NCI-H2171 treated with DMSO at 0.1 percent for 48 hours (cell line): Measurements from ENCODE around the gene TFAP2B.

Experiments used
- DNase-seq: peaks from one replicate; lab custom pipeline; 2025; lab: John Stamatoyannopoulos, UW

Gene TFAP2B

DNA sequence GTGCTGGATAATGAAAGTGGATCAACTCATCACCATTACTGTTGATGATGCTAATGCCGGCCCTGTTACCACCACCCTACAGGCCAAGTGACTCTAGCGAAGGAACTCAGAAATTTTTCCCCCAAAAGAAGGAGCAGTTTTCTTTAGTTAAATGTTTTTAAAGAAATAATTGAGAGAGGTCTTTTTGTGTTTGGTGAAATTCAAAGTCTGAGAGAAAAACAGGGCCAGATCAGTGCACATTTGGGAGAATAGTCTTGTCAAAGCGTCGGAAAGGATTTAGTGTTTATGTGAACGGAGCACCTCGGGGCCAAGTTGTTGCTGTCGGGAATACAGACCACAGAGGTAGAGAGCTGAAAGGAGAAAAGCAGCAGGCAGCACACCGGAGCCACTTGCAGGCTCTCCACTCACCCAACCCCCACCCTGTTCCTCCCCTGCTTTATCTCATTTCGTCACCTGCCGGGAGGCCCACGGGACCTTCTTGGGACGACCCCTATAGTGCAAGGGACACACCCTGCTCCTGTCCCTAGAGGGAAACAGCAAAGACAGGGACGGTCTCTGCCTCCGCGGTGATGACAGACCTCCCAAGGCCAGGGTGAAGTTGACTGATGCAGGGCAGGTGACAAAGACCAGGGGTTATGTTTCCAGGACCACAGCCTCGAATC lies 6.8 kb downstream of the TFAP2B start:
- no peak for DNase-seq

DNA sequence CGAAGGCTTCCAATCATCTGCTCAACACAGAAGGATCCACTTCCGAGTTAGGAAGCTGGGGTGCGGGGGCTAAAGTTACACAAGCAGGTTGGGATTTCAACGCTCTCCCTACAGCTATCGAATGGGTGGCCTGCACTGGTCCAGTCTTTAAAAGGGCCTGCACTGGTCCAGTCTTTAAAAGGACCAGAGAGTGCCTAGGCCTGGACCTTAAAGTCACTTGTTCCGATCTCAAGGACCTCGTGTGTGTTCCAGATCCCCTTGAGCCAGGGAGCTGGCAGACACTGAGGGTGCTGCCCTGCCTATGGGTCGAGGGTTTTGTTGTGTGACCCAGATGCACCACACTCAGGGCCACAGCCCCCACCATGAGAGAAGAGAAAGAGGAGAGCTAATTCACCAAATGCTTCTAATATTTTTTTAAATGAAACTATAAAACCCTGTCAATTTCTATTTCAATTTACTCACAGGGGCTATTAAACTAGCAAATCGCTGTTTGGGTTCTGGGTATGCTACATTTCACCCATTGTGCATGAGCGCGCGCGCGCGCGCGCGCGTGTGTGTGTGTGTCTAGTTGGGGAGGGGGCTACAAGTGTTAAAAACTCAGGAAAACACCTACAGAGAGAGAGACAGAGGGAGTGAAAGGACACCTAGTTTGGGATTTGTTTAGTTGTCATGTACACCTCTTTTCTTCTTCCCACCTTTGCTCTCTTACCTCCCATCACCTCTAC lies 7.5 kb downstream of the TFAP2B start:
- DNase-seq = no peak

DNA sequence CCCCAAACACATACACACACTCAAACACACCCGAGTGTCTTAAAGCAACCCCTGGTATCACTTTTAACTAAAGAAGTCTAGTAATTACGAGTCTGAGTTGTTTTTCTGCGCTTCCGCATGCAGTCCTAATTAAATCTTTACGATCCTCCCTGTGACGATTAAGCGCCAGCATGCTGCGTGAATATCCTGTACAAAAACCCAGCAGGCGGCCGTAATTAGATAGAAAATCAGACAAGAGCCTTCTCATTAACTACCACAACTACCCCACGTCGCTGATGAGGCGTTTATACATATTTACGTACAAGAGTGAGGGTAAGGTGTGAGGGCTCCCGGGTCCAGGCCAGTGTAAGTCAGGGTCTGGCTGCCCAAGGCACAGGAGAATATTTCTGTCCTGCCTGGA lies 8.1 kb downstream of the TFAP2B start:
- no peak for DNase-seq

DNA sequence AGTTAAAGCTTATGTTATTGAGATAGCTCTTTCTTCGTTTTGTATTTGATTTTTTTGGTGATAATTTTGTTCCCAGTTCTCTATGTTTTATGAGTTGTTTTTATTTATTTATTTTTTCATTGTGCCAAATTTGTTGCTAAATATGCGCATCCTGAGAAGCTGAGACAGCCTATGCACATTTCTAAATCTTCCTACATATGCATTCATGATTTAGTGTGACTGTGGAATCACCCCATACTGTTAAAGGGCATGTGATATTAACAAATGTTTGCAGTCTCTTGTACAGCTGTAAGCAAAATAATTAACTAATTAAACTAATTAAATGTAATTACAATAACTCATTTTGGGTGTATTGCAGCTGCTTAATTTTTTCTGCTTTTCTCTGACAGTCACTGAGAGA lies 10.4 kb downstream of the TFAP2B start:
- DNase-seq = no peak

DNA sequence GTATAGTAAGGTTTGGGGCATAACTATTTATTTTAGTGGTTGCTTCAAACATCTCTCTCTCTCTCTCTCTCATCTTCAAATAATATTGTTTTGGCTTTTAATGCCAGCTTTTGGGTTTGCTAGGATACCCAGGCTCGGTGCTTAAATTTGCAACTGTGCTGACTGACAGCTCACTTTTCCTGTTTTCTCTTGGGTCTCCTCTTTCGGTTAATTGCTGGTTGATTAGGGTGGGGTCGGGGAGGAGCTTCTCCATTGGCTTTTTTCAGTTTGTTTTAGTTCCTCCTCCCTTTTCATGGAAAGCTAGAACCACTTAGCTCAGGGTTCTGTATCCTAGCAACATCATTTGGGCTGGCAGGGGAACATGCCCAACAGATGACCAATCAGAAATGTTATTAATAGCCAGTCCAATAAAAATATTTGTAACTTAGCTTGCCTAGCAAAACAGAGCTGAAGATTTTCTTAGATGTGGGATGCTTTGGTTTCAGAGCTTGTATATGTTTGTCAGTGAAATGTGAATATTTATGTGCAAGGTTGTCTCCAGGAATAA lies 11.3 kb downstream of the TFAP2B start:
- no peak for DNase-seq

DNA sequence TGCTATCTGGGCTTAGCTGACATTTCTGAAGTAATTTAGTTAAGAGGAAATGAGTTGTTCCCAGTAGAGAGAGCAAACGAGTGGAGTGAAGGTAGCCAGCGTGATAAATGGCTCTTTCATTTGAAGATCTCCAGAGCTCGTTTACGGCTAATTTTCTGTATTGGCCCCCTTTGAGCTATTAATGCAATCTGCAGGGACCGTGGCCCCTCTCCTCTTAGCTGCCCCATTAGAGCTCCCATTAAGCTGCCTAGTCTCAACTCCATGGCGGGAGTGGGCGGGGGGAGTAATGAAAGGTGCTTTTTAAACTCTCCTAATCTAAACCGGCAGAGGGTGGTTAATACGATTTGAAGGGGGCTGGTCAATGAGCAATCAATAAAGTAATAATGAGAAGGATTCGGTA lies 12.5 kb downstream of the TFAP2B start:
- no peak for DNase-seq

DNA sequence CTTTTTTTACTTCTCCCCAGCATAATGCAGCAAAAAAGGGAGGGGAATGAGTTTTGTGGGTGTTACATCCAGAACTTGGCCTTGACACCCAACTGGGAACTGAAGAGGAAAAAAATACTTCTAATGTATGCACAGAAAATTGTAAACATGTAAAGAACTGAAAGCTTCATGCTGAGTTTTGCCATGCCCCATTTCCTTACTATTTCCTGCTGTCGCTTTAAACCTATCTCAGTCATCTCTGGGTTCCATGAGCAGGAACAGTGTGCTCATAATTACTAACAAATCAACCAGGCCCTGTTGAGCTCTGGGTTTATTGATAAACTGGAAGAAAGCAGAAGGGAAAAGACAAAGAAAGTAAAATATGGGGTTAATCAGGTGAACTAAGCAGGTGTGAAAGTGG lies 14.2 kb downstream of the TFAP2B start:
- DNase-seq = no peak

DNA sequence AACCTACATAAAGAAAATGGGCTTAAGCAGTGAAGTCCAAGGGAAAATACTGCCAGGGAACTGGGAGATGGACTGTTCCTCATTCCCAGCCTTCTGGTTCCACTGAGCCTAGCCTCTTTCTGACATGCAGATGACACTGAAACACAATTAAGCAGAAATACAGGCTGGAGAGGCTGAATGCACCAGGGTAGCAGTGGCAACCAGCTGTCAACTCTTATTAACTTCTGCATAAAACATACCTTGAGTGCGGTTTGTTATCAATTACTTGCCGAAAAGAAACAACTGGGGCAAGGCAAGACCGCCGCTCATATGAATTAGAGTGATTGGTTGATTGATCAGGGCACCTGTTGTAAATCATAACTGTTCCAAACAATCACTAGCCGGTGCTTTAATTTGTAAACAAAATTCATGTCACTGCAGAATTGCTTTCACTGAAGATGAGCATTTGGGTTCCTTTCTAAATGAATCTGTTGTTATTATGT lies 16.3 kb downstream of the TFAP2B start:
- peak; percentile 7 for DNase-seq

DNA sequence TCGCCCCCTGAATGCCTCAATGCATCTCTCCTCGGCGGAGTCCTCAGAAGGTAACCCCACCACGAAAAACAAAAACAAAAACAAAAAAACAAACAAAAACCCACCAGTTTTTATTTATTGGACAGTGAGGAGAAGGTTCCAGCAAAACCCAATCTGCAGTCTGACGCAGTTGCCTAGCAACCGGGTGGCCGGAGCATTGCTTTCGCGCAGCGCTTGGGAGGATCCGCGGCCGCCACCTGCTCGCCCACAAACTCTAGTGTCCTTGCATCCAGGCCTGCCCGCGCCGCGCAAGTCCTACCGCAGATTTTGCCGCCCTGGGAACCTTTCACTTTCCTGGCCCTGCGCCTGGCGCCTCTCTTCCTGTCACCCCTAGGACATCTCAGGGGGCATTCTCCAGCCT lies 17.6 kb downstream of the TFAP2B start:
- DNase-seq = no peak

DNA sequence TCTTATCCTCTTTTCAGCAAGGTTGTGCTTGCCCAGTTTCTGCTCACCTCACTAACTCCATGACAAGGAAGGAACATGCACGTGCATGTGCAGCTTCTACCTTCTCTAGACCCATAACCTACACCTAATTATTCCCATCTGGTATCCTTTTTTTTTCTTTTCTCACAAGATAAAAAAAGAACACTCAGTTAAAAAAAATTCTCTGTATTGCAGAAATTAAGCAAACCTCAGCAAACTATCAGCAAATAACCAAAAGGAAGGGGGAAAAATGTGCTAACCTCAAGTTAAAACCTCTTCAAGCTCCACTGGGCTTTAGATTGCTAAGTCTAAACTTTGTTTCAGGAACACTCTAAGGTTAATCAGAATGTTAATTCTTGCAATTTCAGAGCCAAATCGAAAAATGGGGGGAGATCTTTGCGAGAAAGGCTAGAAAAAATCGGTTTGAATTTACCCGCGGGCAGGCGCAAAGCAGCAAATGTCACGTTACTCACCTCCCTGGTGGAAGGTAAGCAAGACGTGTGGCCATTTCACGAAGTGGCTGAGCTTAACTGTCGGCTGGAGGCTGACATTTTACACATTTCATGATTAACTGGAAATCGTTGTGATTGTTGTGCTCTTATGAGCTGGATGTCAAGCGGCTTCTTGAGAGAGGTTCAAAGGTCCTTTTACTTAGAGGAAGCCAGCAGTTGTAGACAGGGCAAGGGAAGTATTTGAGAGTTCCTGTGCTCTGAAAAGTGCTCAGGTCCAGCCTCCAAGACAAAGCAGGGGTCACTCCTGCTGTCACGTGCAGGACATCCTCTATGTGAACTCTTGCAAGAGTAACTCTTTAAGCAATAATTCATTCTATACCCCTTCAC lies 19.1 kb downstream of the TFAP2B start:
- DNase-seq = peak; percentile 76

DNA sequence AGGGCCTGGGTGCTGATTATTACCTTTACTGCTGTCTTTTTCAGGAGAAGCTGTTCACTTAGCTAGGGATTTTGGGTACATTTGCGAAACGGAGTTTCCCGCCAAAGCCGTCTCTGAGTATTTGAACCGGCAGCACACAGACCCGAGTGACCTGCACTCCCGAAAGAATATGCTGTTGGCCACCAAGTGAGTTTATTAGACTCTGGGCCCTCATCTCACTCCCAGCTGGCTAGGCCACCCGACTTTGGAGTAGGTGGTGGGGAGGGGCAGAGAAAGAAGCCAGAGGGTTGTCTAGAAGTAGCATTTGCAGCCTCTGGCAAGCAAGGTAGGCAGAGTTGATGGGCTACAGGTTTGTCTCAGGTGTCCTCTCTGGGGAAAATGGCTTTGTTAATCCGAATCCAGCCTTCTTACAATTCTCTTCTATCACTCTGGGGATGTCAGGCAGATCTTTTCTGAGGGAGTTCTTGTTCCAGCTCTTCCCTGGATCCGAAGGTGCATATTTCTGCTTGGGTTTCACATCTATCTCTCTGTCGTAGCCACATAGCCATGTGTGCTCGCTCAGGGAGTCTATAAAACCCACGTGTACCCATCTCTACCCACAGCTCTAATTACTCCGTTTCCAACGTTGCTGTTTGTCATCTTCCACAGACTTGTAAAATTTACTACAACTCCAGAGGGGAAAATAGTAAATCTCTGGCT lies 21.6 kb downstream of the TFAP2B start:
- DNase-seq = no peak

DNA sequence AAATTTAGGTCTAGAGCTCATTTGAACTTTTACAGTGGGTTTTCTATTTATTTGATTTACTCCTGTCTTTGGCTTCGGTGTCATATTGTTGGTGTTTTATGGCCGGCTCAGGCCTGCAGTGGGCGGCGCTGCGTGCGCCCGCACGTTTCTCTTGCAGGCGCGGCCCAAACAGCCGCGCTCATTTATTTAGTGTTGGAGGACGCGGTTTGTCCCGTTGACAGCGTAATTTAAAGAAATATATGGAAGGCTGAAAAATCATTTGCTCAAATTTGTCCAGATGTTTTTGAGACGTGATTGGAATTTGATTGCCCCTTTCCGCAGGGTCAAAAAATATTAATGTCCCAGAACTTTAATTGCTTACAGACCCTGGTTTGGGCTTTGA lies 22.1 kb downstream of the TFAP2B start:
- no peak for DNase-seq

DNA sequence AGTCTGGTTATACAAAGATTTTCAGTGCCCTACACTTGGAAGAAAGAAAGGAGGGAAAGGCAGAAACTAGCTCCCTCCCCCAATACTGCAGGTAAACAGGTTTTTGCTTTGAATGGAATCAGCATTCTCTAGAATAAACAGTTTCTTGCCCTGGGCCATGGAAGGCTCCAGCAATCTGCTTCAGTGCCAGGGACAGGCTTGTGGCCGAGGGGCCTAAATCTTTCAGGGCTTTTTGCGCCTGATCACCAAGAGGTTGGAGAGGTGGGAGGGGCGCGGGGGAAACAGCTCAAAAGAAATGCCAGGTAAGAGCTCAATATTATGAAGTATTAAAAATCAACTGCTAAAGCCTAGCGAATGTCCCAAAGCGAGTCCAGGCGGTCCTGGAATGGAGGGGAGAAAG lies 23.8 kb downstream of the TFAP2B start:
- DNase-seq = no peak

DNA sequence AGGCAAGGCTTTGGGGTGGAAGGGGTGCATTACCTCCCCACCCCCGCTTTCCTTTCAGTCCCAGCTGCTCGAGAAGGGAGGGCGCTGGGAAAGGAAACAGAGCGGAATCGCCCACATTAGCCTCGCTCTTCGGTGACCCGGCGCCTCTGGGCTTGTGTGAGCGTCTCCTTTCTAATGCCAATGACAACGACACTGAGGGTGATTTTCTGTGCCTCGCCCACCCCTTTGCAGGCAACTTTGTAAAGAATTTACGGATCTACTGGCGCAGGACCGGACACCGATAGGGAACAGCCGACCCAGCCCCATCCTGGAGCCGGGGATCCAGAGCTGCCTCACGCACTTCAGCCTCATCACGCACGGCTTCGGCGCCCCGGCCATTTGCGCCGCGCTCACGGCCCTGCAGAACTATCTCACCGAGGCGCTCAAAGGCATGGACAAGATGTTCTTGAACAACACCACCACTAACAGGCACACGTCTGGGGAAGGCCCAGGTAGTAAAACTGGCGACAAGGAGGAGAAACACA lies 24.3 kb downstream of the TFAP2B start:
- DNase-seq = no peak

DNA sequence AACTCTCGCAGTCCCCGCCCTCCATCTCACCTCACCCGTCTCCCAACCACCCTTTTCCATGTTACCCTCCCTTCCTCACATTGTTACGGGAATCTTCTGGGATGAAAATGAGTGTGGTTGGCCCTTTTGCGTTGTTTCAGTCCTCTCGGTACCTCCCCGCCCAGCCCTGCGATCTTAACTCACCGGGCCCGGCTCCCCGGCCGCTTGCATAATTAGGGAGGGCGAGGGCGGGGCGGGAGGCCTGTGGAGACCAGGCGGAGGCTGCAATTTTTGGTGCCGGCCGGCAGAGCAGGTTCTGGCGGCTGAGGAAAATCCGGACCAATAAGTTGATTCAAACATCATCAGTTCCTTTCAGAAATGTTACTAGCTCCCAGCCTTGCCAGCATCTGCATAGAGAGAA lies 25.2 kb downstream of the TFAP2B start:
- no peak for DNase-seq

DNA sequence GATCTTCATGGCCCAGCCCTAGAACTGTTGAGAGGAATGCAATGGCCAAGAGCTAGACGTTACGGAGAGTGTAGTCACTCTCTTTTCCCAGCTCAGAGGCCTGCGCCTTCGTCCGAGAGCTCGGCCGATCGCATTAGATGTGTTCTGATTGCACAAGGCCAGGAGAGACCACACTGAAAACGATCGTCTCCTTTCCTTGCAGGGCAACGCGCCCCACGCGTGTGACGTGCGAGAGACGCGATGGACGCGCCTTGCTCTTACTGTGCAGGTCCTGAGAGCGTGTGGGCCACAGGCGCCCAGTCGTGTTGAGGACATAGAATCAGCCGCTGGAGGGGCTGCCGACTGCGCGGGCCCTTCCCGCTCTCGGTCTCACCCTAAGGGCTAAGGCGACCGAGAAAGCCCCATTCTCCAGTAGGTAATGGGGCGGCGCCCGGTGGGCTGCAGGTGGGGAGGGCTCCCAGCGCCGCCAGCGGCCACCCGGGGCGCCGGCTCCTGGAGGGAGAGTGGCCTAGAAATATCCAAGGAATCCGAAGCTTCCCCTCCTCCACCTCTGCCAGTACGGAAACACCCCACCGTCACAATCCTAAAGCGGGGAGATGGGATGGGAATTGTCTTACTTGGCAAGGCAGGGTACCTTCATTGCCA lies 26.9 kb downstream of the TFAP2B start:
- no peak for DNase-seq

DNA sequence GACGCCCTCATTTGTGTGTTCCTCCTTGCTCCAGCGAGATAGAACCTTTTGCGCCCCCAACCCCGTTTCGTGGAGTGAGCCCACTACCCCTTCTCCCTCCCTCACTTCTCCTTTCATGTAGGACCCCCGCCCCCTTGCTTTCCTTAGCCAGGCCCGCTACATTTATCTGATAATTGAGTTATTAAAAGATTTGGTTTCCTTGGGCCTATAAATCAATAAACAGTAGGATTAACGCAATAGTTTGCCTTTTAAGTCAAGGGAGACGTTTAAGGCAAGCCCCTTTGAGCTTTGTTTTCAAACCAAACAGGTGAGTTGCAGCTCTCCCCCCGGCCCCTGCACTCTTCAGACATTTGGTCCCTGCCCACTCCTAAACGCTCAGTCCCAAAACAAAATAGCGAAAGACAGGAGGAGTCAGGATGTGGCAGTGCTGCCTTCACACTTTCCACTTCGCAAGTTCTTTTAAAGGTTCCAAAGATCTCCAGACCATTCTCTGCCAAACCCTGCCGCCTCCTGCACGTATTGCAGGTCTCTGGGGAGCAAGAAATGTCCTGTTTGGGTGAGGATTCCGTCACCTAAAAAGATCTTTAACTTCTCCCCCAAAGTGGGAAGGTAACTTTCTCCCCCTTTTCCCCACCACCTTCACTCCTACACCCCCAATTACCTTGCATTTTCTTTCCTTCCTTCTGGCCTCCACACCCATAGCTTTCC lies 27.6 kb downstream of the TFAP2B start:
- DNase-seq = no peak

DNA sequence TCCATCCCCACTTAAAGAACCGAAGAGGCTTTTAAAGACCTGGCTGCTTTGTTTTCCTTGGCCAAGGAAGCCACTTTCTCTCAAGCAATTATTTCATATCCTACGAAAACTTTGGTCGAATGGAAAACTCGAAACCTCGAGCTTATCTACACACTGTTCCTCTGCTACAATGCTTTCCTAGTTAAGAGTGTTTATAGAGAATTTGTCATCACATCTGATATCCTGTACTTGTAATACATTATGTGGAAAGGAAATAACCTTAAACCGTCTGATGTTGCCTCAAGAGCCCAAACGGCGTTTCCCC lies 28.1 kb downstream of the TFAP2B start:
- no peak for DNase-seq

DNA sequence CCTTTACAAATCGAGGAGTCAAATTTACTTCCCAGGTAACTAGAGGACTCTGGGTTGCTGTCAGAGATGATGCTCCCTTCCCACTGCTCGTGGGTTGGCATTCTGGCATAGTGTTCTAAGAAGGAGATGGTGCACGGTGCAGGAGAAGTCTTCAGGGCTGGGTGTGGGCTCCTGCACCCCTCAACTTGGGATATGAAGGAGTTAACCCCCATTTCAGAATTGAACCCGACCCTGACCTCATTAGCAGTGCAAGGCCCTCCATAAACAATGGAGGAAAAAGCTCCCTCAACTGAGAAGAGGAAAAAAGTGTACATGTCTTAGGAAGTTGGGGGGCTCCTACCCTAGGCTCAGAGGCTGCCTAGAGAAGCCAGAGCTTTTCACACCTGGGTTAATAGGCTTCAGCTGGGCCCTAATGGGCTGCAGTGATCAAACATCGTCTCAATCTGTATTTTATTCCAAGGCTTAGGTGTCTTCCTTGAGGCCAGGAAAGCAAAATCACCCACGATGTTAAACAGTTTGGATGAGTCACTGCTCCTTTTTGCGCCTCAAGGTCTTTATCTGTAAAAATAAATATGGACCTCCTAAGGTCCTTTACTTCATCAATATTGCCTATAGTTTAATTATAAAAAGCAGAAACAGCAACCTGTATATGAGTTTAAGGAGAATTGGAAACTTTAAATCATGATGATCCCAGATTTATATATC lies 29.4 kb downstream of the TFAP2B start:
- DNase-seq = no peak
